DMS 273 (cell line): ENCODE measurements around the gene DONSON.
"Not testable (repeated sequence)": the region's sequence is repeated elsewhere in the genome, so short reads cannot be mapped to it uniquely, and the experiment has no call there.

Experiments used
- DNase-seq: peaks from one replicate; lab custom pipeline; 2025; ENCODE audit not compliant: unreplicated experiment; lab: John Stamatoyannopoulos, UW

The DONSON gene, protein sequence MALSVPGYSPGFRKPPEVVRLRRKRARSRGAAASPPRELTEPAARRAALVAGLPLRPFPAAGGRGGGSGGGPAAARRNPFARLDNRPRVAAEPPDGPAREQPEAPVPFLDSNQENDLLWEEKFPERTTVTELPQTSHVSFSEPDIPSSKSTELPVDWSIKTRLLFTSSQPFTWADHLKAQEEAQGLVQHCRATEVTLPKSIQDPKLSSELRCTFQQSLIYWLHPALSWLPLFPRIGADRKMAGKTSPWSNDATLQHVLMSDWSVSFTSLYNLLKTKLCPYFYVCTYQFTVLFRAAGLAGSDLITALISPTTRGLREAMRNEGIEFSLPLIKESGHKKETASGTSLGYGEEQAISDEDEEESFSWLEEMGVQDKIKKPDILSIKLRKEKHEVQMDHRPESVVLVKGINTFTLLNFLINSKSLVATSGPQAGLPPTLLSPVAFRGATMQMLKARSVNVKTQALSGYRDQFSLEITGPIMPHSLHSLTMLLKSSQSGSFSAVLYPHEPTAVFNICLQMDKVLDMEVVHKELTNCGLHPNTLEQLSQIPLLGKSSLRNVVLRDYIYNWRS

DNA sequence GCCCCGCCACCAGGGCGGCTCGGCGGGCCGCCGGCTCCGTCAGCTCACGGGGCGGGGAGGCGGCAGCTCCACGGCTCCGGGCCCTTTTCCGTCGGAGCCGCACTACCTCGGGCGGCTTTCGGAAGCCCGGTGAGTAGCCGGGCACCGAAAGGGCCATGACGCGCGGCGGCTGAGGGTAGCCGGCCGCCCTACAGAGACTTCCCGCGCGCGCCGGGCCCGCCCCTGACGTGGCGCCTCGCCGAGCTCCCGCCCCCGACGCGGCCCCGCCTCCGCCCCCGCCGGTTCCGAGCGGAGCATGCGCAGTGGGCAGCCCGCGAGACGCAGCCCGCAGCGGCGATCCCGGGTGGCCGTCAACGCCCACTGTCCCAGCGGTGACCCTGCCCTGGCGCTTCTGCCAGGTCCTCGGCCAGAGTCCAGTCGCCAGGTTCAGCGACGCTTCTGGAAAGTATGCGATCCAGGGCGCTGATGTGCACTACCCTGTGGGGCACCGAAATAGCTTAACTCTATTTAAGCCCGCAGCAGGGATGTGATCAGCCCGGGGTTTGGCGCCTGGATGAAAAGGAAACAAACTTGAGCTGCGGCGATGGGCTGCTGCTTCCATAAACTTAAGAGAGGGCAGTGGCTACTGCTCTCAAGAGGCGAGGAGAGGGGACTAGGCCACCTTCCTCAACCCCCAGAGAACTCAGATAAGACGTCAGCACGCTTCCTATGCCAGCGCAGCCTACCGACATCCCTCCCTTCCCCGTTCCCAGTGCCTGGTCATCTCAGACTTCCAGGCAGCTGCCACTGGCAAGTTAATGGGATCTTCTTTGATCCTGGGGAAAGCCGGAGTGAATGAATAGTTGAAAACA, at the start of gene DONSON:
Gene DONSON, minus strand, starts transcription at position 200 of the 851 bp plus-strand sequence. Its CDS starts 43 bp downstream, at position 157.
- peak; percentile 93 for DNase-seq

DNA sequence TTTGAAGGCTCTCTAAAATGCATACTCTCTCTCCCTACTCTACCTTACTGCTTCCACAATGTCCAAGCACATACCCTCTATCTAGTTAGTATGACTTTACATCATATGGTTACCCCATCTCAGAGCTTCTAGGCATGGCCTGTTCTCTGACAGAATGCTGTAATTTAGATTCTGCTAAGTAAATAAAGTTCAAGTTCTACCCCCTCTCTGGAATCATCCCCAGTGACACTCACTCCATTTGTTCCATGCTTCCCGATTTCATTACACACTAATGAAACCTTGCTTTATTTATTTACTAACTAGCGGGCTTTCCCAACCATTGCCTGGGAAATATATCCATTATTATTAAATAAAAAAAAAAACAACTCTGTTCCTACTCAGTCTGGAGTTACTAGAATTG, 45.8 kb upstream of the DONSON start:
- DNase-seq = no peak

DNA sequence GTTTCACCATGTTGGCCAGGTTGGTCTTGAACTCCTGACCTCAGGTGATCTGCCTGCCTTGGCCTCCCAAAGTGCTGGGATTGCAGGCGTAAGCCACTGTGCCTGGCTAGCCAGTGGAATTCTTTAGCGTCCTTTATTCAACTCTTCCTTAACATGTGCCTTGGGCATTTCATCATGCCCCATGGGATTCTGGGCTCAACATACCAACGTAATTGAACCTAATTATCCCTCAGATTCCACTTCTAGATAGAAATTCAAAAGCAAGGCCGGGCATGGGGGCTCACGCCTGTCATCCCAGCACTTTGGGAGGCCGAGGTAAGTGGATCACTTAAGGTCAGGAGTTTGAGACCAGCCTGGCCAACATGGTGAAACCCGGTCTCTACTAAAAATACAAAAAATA, 37.7 kb upstream of the DONSON start:
- not testable (repeated sequence) for DNase-seq

DNA sequence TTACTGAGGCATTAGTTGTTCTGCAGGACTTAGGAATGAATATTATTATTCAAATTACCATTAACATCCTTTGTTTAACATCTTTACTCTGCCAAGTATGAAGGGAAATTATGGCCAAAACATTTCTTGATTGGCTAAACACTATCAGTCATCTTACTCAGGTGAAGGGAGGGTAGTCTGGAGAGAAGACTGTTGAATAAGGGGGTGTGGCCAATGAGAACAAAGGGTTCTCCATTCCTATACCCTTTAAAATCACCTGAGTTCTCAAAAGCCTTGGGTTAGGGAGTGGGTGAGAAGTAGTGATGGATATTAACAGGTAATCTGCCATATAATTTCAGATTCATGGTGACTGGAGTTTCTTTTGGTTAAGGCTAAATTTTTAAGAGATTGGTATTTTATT, 33.8 kb upstream of the DONSON start:
- DNase-seq = no peak

DNA sequence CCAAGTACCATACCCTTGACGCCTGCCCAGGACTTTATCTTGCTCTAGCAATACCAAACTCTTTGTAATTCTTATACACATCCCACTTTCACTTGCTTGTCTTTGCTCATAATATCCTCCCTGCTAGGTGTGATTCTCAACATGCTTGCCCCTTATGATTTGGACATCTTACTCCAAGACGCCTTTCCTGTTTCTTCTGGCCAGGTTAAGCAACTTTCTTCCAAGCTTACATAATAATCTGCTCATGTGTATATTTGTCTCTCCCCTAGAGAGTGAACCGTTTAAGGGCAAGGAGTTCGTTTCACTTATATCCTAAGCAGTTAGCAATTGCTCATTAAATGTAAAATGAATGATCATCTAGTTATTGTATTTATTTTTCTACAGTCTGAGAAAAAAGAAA, 31.2 kb upstream of the DONSON start:
- no peak for DNase-seq

DNA sequence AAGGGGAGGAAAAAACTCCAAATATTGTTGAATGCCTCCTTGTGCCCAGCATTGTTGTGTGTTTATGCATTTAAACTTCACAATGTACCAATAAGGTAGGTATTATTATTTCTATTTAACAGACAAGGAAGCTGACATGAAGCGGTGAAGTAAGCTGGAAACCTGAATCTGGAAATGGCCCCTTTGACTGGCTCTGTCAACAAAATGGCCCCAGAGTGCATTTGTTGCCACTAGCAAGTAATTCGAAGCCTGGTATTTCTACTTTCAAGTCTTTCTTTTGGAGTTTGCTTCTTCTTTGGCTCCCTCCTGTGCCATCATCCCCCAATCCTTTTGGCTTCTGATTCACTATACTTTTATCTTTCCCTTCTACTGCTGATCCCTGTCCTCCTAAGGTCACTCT, 29.9 kb upstream of the DONSON start:
- no peak for DNase-seq

DNA sequence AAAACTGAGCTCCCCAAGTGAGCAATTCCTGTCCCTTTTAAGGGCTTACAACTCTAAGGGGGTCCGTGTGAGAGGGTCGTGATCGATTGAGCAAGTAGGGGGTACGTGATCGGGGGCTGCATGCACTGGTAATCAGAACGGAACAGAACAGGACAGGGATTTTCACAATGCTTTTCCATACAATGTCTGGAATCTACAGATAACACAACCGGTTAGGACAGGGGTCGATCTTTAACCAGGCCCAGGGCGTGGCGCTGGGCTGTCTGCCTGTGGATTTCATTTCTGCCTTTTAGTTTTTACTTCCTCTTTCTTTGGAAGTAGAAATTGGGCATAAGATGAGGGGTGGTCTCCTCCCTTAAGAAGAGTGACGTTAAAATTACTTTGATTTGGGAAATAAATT, 29.1 kb upstream of the DONSON start:
- not testable (repeated sequence) for DNase-seq

DNA sequence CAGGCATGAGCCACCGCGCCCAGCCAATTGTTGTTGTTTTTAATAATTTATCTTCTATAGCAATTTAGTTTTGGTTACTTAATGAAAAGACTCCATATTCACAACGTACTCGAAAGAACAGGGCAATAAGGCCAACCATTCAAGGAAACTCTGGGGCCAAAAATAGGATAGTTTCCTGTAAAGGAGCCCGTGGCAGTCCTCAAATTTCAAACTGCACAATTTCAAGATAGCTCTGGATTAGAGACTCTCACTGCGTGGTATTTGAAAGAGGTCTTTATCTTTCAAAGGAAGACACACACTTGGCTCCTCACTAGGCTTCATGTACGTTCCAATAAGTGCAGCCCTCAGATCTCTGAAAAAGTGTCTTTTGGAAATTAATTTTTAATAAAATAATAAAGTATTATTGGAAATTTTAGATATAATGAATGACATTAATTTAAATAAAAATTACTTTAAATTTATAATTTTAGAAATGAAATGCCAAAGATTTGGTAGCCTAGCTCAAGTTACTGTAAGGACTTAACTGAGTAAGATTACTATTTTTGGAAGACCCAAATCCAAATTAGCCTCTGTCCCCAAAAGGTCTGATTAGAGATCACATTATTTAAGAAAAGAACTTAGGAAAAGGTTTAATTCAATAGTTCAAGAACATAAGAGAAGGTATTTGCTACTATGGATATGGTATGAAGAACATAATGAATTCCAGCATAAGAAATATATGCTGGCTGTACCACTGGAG, 22.7 kb upstream of the DONSON start:
- no peak for DNase-seq

DNA sequence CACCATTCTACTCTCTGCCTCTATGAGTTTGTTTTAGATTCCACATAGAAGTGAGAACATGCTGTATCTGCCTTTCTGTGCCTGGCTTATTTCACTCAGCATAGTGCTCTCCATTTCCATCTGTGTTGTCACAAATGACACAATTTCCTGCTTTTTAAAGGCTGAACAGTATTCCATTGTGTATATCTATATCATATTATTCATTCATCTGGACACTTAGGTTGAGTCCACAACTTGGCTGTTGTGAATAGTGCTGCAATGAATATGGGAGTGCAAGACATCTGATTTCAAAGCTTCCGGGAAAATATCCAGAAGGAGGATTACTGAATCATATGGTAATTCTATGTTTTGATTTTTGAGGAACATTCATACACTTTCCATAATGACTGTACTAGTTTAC, 20.1 kb upstream of the DONSON start:
- DNase-seq = no peak

DNA sequence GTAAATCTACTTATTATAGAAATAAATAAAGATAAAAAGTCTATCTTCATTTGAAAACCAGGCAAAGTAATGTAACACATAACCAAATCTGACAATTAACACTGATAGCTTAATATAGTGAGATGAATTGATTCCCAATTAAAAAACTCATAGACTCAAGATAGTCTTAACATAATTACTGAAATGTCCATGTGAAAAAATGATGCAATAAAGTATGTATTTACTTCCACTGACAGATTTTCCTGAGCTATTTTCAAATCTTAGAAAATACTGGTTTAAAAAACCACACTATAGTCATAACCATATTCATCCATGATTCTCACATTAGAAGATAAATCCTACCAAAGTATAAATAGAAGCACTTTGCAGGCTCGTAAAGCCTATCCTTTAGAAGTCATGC, 9.6 kb upstream of the DONSON start:
- DNase-seq = no peak

DNA sequence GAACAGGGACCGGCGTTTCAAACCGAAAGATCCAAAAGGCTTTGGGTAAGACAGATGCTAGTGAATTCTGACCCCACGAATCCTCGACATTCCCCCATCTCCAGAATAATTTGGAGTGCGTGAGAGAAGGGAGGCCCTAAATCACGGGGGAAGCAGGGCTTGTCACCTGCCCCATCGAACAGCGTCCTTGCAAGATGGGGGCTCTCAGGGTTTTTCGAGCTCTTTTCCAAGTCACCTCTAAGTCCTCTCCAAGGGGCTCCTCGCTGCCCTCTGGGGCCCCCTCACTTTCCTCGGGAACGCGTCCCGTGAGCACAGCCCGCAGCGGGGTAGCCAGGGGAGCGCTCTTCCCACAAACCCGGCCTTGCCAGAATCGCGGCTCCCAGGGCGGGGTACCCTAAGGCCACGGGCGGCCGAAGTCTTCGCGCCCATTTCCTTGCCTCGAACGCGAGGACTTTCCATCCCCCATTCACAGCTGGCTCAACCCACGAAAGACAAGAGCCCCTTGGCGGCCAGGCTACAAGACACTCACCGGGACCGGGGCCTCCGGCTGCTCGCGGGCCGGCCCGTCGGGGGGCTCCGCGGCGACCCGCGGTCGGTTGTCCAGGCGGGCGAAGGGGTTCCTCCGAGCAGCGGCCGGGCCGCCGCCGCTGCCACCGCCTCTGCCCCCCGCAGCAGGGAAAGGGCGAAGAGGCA, 546 bp downstream of the DONSON start:
- peak; percentile 70 for DNase-seq

DNA sequence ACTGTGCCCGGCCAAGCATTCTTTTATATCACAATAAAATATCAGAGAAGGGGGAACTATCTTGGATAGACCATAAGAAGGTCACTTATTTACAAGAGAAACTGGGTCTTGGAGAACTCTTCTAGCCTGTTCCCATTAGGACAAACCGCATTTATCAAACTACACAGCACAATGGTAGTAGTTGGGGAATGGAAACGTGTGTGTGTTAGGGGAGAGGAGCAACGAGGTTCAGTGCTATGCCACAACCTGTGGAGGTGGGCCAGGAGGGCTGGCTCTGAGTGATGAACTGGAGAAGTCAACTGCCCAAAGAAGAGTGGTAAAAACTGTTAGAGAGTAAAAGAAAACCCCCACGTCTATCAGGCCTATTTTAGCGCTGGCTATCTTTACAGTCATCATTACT, 1.6 kb downstream of the DONSON start:
- DNase-seq = no peak

DNA sequence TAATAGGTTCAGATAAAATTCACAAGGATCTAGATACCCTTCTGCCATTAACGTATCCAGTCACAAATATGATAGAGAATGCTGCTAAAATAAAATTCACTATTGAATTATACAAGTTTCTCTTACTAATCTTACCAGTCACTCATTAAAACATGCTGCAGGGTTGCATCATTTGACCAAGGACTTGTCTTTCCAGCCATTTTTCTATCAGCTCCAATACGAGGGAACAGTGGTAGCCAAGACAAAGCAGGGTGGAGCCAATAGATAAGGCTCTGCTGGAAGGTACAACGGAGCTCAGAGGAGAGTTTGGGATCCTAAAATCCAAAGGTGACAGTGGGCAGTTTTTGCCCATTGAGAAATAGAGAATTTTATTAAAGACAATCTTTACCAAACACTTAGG, 4.0 kb downstream of the DONSON start:
- DNase-seq = no peak

DNA sequence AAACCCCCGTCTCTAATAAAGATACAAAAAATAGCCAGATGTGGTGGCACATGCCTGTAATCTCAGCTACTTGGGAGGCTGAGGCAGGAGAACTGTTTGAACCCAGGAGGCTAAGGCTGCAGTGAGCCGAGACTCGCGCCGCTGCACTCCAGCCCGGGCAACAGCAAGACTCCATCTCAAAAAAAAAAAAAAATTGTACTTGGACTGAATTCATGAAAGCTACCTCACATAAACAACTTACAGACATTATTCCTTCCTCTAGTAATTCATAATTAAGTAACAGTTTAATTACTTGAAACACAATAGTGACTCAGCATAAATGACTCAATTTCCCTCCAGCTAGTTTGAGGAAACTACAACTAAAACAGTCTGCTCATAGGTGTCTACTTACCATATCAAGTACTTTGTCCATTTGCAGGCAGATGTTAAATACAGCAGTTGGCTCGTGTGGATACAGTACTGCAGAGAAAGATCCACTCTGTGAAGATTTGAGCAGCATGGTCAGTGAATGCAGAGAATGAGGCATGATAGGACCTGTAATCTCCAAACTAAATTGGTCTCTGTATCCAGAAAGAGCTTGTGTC, 9.4 kb downstream of the DONSON start:
- peak; percentile 60 for DNase-seq

DNA sequence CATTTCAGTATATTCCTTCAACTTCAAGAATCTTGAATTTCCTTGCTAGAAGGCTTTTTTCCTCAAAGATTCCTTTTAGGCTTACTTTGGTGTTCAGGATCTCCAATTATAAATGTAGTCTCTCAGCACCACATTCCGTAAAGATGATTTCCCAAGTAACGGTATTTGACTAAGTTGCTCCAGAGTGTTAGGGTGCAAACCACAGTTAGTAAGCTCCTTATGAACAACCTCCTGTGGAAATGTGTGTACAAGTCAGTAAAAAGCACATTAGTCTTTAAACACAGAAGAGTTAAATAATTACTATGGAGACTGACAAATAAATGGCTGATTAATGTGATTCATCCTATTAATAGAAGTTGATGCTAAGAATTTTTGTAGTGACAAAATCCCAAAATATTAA, 10.3 kb downstream of the DONSON start:
- no peak for DNase-seq

DNA sequence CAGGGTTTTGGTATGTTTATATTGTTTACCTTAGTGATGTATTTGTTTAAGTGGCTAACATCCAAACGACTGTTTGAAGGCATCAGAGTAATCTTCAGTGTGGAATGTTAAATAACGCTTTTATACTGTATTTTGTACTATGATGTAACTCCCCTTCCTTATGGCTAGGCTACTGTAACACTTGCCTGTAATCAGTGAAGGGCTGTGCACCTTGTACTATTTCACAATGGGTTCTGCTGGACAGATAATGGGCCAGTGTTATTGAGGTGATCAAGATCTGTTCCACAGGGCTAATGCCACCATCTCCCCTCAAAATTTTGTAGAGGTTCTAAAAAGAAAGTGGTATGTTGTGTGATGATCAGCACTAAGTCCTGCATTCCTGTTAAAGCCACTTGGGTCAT, 11.7 kb downstream of the DONSON start:
- not testable (repeated sequence) for DNase-seq

DNA sequence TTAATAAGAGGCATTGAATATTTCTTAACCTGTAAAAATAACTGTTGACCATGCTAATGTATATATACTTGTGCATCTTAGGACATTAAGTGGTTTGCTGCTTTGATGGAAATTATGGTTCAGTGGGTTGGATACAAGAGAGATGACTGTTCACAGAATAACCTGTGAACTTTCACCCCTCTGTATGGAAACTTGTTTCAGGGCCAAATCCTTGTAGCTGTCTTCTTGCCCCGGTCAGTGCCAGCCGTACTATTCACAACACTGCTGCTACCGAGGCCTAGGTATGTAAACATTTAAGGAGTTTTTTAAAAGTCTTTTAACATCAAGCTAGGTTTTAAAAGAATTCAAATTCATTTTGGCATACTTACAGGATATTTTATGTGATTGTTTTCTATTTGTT, 16.1 kb downstream of the DONSON start:
- DNase-seq = no peak

DNA sequence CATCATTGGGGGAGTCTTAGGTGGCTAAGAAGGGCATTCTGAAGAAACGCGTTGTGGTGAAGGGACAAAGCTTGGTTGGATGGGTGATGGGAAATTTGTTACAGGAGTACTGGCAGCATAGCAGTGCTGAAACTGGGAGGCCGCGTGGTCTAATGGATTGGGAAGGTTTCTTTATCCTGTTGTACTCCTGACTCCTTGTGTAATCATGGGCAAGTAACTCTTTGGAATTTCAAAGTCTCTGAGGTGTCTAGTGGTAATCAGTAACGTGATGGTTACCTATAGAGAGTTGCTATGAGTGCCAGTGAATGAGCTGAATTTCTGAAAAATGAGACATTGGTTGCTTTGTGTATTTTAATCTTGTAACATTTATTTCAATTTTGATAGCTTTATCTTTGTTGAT, 18.5 kb downstream of the DONSON start:
- DNase-seq = no peak

DNA sequence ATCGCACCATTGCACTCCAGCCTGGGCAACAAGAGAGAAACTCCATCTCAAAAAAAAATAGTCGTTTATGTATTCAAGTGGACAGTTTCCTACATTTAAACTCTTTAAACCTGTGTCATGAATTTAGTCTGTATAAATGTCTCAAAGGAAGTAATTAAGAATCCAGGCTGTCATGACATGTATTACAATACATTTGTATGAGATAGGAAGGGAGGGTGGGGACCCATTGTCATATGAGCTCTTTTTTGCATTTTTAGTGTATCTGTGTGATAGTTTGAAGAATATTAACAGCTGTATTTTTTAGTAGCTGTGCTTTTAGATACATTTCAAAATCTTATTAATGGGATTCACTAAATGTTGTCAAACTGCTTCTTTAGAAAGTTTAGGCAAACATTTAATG, 20.0 kb downstream of the DONSON start:
- DNase-seq = no peak

DNA sequence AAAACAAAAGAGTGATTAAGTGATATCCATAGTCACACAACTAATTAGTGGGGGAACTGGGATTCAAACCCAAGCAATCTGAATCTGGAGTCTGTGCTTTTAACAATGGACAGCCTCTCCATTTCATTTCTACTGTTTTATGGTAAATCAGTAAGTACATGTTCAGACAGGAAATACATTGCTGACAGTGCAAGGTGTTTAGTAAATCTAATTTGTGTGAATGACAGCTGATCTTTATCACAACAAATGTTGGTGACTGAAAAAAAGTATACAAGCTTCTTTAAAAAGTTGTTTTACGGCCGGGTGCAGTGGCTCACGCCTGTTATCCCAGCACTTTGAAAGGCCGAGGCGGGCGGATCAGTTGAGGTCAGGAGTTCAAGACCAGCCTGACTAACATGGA, 20.6 kb downstream of the DONSON start:
- DNase-seq = no peak
